Measurements from ENCODE around the gene ARHGAP22.

GRCh38 chr10:48491392-48492139 is 113.3 kb downstream of the ARHGAP22 start:
- TF ChIP-seq, protein P1, sequence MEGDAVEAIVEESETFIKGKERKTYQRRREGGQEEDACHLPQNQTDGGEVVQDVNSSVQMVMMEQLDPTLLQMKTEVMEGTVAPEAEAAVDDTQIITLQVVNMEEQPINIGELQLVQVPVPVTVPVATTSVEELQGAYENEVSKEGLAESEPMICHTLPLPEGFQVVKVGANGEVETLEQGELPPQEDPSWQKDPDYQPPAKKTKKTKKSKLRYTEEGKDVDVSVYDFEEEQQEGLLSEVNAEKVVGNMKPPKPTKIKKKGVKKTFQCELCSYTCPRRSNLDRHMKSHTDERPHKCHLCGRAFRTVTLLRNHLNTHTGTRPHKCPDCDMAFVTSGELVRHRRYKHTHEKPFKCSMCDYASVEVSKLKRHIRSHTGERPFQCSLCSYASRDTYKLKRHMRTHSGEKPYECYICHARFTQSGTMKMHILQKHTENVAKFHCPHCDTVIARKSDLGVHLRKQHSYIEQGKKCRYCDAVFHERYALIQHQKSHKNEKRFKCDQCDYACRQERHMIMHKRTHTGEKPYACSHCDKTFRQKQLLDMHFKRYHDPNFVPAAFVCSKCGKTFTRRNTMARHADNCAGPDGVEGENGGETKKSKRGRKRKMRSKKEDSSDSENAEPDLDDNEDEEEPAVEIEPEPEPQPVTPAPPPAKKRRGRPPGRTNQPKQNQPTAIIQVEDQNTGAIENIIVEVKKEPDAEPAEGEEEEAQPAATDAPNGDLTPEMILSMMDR (IDR thresholded peaks at IDR 0.05; ENCODE audit: insufficient read depth, low read depth, low read length): no peak
- no peak for TF ChIP-seq EZH2 (IDR thresholded peaks at IDR 0.05; ENCODE audit: insufficient read depth, low read length)

Measured in astrocyte (in vitro differentiated cells and primary cell).